Stimulated activated CD4-positive, alpha-beta T cell treated with anti-CD3 and anti-CD28 coated beads, TNF-alpha, amount 100 ng/mL, for 4 hours (primary cell): ENCODE results near the gene MGAT4B.
A peak's percentile ranks its signal among the peaks of the same experiment; 100 is the strongest.
"Not testable (repeated sequence)": the region's sequence is repeated elsewhere in the genome, so short reads cannot be mapped to it uniquely, and the experiment has no call there.

Experiments
- DNase-seq, 3 experiments: peaks; one replicate each; pipeline ENCODE4 v3.0.0-alpha.2; 2020; ENCODE audit warnings: low read depth in 3 of 3

Gene MGAT4B

GRCh38 chr5:179806250-179807048 is at the start of gene MGAT4B:
TSS of gene MGAT4B (minus strand) at chr5:179806866. CDS start at chr5:179806583, 283 bp downstream.
- no peak for DNase-seq

GRCh38 chr5:179854356-179854755 is 47.7 kb upstream of the MGAT4B start:
- no peak for DNase-seq

GRCh38 chr5:179852993-179853547 is 46.4 kb upstream of the MGAT4B start:
- no peak for DNase-seq

DNA sequence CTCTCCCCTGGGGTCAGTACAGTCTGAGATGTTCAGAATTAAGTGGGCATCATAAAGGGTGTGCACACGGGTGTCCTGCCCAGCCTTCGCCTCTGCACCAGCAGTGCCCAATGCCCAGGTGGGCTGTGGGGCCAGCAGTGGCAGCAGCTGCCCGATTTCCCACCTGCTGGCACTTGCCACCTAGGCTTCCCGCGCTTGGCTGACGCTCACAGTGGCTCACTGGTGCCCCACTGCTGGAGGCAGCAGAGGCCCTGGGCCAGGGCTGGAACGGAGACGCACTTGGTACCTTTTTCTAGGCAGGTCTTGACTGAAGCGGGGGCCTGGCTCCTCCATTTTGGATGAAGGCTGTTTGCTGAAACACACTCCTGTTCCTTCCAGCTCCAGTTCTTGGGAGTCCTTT is 35.0 kb upstream of the MGAT4B start:
- no peak for DNase-seq

GRCh38 chr5:179840766-179841165 is 34.1 kb upstream of the MGAT4B start:
- no peak for DNase-seq

DNA sequence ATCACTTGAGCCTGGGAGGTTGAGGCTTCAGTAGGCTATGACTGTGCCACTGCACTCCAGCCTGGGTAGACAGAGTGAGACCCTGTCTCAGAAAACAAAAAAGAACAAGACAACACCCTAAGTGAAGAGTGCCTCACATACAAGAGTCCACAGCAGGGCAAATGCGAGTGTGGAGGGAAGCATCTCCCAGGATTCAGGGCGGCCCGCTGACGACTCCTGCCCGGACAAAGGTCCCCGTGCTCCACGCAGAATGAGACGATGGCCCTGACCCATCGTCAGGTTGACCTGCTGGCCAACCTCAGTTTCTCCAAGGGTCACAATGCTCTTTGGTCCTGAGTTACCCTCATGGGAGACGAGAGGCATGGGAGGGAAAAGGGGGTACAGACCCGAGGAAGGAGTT is 33.7 kb upstream of the MGAT4B start:
- DNase-seq: no peak

DNA sequence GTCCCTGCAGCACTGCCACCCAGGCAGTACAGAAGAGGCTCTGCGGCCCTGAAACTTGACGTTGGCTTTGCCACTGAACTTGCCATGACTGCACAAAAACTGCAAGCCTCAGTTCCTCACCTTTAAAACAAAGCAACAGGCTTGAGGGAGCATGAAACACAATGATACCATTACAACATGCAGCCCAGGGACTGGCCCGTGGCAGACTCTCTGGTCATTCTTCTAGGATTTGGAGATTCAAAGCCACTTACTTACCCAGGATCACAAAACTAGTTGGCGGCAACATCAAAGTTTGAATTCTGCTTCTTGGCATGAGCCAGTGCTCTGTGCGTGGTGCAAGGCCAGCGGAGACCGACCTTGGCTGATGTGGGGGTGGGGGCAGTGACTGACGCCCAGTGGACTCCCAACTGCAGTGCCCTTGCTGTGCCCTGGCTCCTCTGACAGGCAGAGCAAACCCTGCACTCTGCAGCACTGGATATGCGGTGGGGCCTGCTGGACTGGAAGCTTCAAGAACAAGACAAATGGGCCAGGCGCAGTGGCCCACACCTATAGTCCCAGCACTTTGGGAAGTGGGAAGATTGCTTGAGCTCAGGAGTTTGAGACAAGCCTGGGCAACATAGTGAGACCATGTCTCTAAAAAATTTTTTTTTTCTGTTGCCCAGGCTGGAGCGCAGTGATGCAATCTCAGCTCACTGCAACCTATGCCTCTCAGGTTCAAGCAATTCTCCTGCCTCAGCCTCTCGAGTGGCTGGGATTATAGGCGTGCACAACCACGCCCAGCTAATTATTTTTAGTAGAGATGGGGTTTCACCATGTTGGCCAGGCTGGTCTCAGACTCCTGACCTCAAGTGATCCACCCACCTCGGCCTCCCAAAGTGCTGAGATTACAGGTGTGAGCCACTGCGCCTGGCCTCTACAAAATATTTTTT is 32.9 kb upstream of the MGAT4B start:
- no peak for DNase-seq

DNA sequence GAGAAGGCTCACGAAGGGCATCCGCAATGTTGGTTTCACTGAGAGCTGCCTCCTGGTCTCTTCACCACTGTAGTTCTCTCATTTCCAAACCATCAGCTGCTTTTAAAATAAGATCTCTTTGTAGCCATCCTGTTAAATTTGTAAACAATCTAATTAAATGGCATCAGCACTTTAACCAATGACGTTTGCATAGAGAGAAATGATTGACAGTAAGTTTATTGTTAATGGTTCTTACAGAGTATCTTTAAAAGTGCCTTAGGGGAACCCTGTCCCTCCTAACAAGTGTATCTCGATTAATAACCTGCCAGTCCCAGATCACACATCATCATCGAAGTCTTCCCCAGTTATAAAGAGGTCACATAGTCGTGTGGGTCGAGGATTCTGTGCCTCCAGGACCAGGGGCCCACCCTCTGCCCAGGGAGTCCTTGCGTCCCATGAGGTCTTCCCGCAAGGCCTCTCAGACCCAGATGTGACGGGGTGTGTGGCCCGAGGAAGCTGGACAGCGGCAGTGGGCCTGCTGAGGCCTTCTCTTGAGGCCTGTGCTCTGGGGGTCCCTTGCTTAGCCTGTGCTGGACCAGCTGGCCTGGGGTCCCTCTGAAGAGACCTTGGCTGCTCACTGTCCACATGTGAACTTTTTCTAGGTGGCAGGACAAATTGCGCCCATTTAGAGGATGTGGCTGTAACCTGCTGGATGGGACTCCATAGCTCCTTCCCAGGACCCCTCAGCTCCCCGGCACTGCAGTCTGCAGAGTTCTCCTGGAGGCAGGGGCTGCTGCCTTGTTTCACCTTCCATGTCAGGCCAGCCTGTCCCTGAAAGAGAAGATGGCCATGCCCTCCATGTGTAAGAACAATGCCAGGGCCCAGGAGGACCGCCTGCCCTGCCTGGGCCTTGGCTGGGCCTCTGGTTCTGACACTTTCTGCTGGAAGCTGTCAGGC is 30.7 kb upstream of the MGAT4B start:
- DNase-seq: no peak

DNA sequence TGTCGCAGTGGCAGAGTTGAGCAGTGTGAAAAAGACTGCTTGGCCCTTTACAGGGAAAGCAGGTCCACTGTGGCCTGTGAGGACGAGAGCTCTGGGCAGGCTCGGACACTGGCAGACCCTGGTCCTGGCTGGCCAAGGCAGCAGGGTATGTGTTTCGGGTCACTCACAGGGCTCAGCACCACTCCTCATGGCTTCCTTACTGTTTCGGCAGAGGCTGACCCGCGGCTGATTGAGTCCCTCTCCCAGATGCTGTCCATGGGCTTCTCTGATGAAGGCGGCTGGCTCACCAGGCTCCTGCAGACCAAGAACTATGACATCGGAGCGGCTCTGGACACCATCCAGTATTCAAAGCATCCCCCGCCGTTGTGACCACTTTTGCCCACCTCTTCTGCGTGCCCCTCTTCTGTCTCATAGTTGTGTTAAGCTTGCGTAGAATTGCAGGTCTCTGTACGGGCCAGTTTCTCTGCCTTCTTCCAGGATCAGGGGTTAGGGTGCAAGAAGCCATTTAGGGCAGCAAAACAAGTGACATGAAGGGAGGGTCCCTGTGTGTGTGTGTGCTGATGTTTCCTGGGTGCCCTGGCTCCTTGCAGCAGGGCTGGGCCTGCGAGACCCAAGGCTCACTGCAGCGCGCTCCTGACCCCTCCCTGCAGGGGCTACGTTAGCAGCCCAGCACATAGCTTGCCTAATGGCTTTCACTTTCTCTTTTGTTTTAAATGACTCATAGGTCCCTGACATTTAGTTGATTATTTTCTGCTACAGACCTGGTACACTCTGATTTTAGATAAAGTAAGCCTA is 29.8 kb upstream of the MGAT4B start:
- peak in 2 of 3 experiments; percentile 32 to 38 for DNase-seq

- DNase-seq: not testable (repeated sequence)
Observed at GRCh38 chr5:179834871-179835270, 28.2 kb upstream of the MGAT4B start.

DNA sequence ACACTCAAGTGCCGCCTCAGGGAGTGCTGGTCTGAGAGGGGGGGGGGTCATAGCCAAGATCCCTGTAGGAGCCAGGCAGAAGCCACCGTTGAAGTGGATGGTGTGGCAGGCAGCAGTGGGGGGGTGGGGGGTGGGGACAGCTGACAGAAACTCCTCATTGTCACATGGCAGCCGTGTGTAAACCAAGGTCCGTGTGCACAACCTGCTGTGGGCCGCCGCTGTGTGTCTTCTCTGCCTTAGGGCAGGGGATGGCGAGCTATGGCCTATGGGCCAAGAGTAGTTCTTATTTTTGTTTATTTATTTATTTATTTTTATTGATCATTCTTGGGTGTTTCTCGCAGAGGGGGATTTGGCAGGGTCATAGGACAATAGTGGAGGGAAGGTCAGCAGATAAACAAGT is 27.5 kb upstream of the MGAT4B start:
- DNase-seq: no peak

- DNase-seq: no peak
Observed at GRCh38 chr5:179833709-179834070, 27.0 kb upstream of the MGAT4B start.

GRCh38 chr5:179833056-179833708 is 26.5 kb upstream of the MGAT4B start:
- no peak for DNase-seq

DNA sequence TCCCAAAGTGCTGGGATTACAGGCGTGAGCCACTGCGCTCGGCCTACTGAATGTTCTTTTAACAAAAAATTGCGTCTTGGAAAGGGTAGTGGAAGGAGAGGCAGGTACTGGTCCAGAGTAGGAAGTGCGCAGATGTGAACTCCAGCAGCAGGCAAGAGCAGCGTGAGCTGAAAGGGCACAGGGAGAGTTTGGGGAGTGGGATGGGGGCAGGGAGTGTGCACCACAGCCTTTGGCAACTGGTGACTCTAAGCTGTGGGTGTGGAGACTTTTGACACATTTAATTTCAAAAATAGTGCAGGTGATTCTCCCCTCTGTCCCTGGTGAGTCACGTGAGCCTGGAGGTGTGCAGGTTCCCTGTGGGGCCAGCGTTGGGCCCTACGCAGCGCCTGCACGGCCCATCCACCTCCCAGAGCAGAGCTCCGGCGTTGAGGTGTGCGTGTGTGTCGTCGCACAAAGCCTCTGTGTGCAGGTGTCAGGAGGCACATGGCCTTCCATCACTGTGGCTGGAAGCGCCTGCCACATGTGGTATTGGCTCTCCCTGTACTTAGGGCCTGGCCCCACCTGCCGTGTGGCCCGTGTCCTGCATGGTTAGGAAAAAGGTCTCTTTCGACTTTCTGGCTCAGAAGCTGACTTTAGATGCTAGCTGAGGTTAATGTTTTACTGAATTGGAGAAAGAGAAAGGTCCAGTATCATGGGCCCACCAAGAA is 25.5 kb upstream of the MGAT4B start:
- no peak for DNase-seq

- DNase-seq: no peak
Observed at GRCh38 chr5:179830818-179831468, 24.3 kb upstream of the MGAT4B start.

DNA sequence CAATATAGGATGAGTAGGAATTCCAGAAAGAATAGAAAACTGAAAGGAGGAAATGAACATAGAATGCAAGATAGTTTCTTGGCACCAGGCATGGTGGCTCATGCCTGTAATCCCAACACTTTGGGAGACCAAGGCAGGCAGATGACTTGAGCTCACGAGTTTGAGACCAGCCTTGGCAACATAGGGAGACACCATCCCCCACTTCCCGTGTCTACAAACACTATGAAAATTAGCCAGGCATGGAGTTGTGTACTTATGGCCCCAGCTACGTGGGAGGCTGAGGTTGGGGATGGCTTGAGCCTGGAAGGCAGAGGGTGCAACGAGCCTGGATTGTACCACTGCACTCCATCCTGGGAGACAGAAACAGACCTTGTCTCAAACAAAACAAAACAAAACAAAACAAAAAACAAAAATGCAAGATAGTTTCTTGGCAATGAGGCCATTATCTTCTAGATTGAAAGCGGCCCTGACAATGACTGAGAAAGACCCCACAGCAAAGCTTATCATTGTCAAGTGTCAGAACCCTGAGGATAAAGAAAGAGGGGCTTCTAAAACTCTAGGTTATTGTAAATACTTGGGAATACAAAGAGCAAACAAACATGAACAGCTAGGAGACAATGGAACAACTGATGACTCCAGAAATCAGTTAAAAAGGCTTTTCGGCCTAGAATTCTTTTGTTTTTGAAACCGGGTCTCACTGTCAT is 23.2 kb upstream of the MGAT4B start:
- no peak for DNase-seq

GRCh38 chr5:179828756-179829421 is 22.2 kb upstream of the MGAT4B start:
- DNase-seq: no peak

GRCh38 chr5:179827680-179828079 is 21.0 kb upstream of the MGAT4B start:
- DNase-seq: no peak
